H9 (cell line): ENCODE results near the gene PPM1M. TPM values are rescaled to one million over a fixed set of nuclear protein-coding genes. Genes with fewer than 3 reads are reported as not detected.

Source experiments
- DNase-seq: peaks from one replicate; pipeline ENCODE4 v3.0.0-alpha.2; 2017
- H2AFZ ChIP-seq: one replicate; pipeline ENCODE4 v1.6.1; 2013; ENCODE audit warnings: mild to moderate bottlenecking, low read length, control low read depth, moderate library complexity
- H2AK5ac ChIP-seq: 2 replicates; pipeline ENCODE4 v1.6.1; 2013; ENCODE audit warnings: low read length, control low read depth, mixed read lengths; ENCODE audit not compliant: insufficient read length
- H2BK120ac ChIP-seq: one replicate; pipeline ENCODE4 v1.6.1; 2013; ENCODE audit warnings: low read depth, mild to moderate bottlenecking, low read length, control low read depth, inconsistent platforms; ENCODE audit not compliant: poor library complexity, severe bottlenecking
- H2BK12ac ChIP-seq: 2 replicates; pipeline ENCODE4 v1.6.1; 2013; ENCODE audit warnings: low read length, control low read depth, mixed read lengths, low read depth; ENCODE audit not compliant: insufficient read length
- H2BK15ac ChIP-seq: 2 replicates; pipeline ENCODE4 v1.6.1; 2013; ENCODE audit warnings: low read depth, low read length, control low read depth
- H2BK20ac ChIP-seq: one replicate; pipeline ENCODE4 v1.6.1; 2013; ENCODE audit warnings: low read depth, mild to moderate bottlenecking, low read length, control low read depth, inconsistent platforms; ENCODE audit not compliant: poor library complexity, severe bottlenecking
- H2BK5ac ChIP-seq: 2 replicates; pipeline ENCODE4 v1.6.1; 2013; ENCODE audit warnings: low read length, control low read depth, mixed read lengths; ENCODE audit not compliant: insufficient read length
- H3K14ac ChIP-seq: 2 replicates; pipeline ENCODE4 v1.6.1; 2013; ENCODE audit warnings: low read length, control low read depth; ENCODE audit not compliant: insufficient read depth
- H3K18ac ChIP-seq: 2 replicates; pipeline ENCODE4 v1.6.1; 2013; ENCODE audit warnings: low read depth, mild to moderate bottlenecking, mixed read lengths, low read length, control low read depth; ENCODE audit not compliant: insufficient read length
- H3K23ac ChIP-seq: 2 replicates; pipeline ENCODE4 v1.6.1; 2013; ENCODE audit warnings: low read length, control low read depth, mixed read lengths, low read depth; ENCODE audit not compliant: insufficient read length
- H3K23me2 ChIP-seq: 2 replicates; pipeline ENCODE4 v1.6.1; 2013; ENCODE audit warnings: low read depth, mild to moderate bottlenecking, mixed read lengths, low read length, control low read depth; ENCODE audit not compliant: insufficient read length, poor library complexity, severe bottlenecking
- H3K27ac ChIP-seq: 2 replicates; pipeline ENCODE4 v1.5.1; 2013; ENCODE audit warnings: low read length, control low read depth, mixed read lengths, low read depth; ENCODE audit not compliant: insufficient read length
- H3K27me3 ChIP-seq: 2 replicates; pipeline ENCODE4 v1.6.1; 2013; ENCODE audit warnings: low read length, control low read depth, inconsistent platforms; ENCODE audit not compliant: insufficient read depth
- H3K4ac ChIP-seq: 2 replicates; pipeline ENCODE4 v1.6.1; 2013; ENCODE audit warnings: low read depth, mild to moderate bottlenecking, control low read depth, inconsistent platforms, low read length, moderate library complexity
- H3K4me1 ChIP-seq: 2 replicates; pipeline ENCODE4 v1.6.1; 2013; ENCODE audit warnings: low read length, control low read depth, inconsistent platforms; ENCODE audit not compliant: insufficient read depth
- H3K4me2 ChIP-seq: 2 replicates; pipeline ENCODE4 v1.6.1; 2013; ENCODE audit warnings: low read length, control low read depth, mixed read lengths; ENCODE audit not compliant: insufficient read length, insufficient read depth
- H3K56ac ChIP-seq: 2 replicates; pipeline ENCODE4 v1.6.1; 2013; ENCODE audit warnings: low read depth, mild to moderate bottlenecking, mixed read lengths, low read length, control low read depth; ENCODE audit not compliant: insufficient read length
- H3K79me1 ChIP-seq: 2 replicates; pipeline ENCODE4 v1.6.1; 2013; ENCODE audit warnings: low read depth, mild to moderate bottlenecking, moderate library complexity, low read length, control low read depth, inconsistent platforms; ENCODE audit not compliant: insufficient read depth, poor library complexity, severe bottlenecking
- H3K79me2 ChIP-seq: 2 replicates; pipeline ENCODE4 v1.6.1; 2013; ENCODE audit warnings: low read length, control low read depth, inconsistent platforms; ENCODE audit not compliant: insufficient read depth
- H3K9ac ChIP-seq: 2 replicates; pipeline ENCODE4 v1.6.1; 2013; ENCODE audit warnings: low read length, control low read depth, mixed read lengths; ENCODE audit not compliant: insufficient read length; ENCODE audit errors: extremely low read depth
- H3K9me3 ChIP-seq: one replicate; pipeline ENCODE4 v1.6.1; 2013; ENCODE audit warnings: low read depth, low read length, inconsistent platforms; ENCODE audit not compliant: control insufficient read depth
- H3T11ph ChIP-seq: one replicate; pipeline ENCODE4 v1.6.1; 2013; ENCODE audit warnings: mild to moderate bottlenecking, low read length, control low read depth, inconsistent platforms
- H4K20me1 ChIP-seq: one replicate; pipeline ENCODE4 v1.6.1; 2013; ENCODE audit not compliant: control insufficient read depth, insufficient read length, insufficient read depth
- H4K5ac ChIP-seq: 2 replicates; pipeline ENCODE4 v1.6.1; 2013; ENCODE audit warnings: low read depth, mild to moderate bottlenecking, mixed read lengths, low read length, control low read depth; ENCODE audit not compliant: insufficient read length
- H4K8ac ChIP-seq: replicated peaks from 2 replicates; pipeline ENCODE4 v1.6.1; 2013; ENCODE audit warnings: low read length, control low read depth, mixed read lengths, low read depth; ENCODE audit not compliant: insufficient read length
- H4K91ac ChIP-seq: 2 replicates; pipeline ENCODE4 v1.6.1; 2013; ENCODE audit warnings: low read depth, mild to moderate bottlenecking, moderate library complexity, mixed read lengths, low read length, control low read depth; ENCODE audit not compliant: insufficient read length
- H3K27ac Mint-ChIP-seq, 3 experiments: 2 replicates in 2 of 3; 3 replicates in 1 of 3; pipeline ENCODE4 v1.8.0; 2020 to 2021; ENCODE audit warnings: mixed read lengths in 3 of 3, mild to moderate bottlenecking in 1 of 3, moderate library complexity in 1 of 3
- H3K27me3 Mint-ChIP-seq: 2 replicates; pipeline ENCODE4 v1.8.0; 2021; ENCODE audit warnings: low read depth, mild to moderate bottlenecking, moderate library complexity, mixed read lengths
- H3K36me3 Mint-ChIP-seq, 3 experiments: 2 replicates in 2 of 3; 3 replicates in 1 of 3; pipeline ENCODE4 v1.8.0; 2020 to 2021; ENCODE audit warnings: low read depth in 3 of 3, mixed read lengths in 3 of 3; ENCODE audit not compliant: insufficient read depth in 1 of 3
- H3K4me1 Mint-ChIP-seq, 2 experiments: 2 replicates each; pipeline ENCODE4 v1.8.0; 2020; ENCODE audit warnings: mixed read lengths in 2 of 2
- H3K4me3 Mint-ChIP-seq, 2 experiments: 2 replicates in 1 of 2; 3 replicates in 1 of 2; pipeline ENCODE4 v1.8.0; 2020 to 2021; ENCODE audit warnings: mild to moderate bottlenecking in 2 of 2, mixed read lengths in 2 of 2, moderate library complexity in 1 of 2
- H3K9me3 Mint-ChIP-seq, 2 experiments: 2 replicates in 1 of 2; 3 replicates in 1 of 2; pipeline ENCODE4 v1.8.0; 2020; ENCODE audit warnings: mild to moderate bottlenecking in 2 of 2, mixed read lengths in 2 of 2, moderate library complexity in 1 of 2
- WGBS: extraction: QIAGEN DNeasy Blood & Tissue Kit; methylation state at CpG from one replicate; pipeline ENCODE4 v1.1.7; 2013; ENCODE audit warnings: missing lambda C conversion rate, low lambda C conversion rate, mixed read lengths; ENCODE audit not compliant: insufficient read length; ENCODE audit errors: extremely low coverage; 5-methylcytosine and 5-hydroxymethylcytosine counted together
- total RNA-seq: library from RNA; stranded (reverse); gene quantifications from 2 replicates; pipeline ENCODE4 v1.2.1, GENCODE V29; 2021
- TF ChIP-seq, protein P1 (sequence below): fragments of 200-600 bp; sonication (generic); conservative IDR thresholded peaks from 3 replicates; pipeline ENCODE4 v1.8.0; 2021; ENCODE audit warnings: antibody characterized with exemption, mild to moderate bottlenecking

Gene PPM1M
- total RNA-seq, 1 experiment from 2014 or later, result 7.4 TPM

DNA sequence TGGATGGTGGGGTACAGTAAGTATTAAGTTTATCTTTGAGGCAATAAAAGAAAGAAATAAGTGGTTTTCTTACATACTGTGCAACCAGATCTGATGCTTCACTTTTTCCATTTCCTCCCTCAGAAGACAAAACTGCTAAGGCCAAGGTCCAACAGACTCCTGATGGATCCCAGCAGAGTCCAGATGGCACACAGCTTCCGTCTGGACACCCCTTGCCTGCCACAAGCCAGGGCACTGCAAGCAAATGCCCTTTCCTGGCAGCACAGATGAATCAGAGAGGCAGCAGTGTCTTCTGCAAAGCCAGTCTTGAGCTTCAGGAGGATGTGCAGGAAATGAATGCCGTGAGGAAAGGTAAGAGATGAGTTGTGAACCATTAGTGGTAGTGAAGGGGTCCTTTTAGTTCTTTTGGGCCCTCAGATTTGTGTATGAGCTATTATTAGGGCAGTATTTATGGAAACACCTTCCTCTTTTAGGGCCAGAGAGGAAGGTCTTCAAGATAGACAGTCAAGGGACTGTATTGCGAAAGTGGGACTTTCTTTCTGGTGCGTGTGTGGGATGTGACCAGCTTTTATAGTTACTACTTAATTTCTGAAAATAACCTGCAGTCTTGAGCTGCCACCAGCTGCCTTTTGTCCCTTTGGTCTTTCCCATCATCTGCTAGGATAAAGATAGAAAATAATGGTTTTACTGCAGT is 43.0 kb upstream of the PPM1M start:
- no peak overlapping the region for H3K4me3 Mint-ChIP-seq
- Histone ChIP-seq H3K27ac (no peak overlapping the region), H3K9me3 (no peaks in the 10 kb centered on the region)

More for the DNA sequence above, 43.0 kb upstream of the PPM1M start:
- H3K9me3 Mint-ChIP-seq, result no peaks in the 10 kb centered on the region
- H2BK12ac ChIP-seq, result no peak overlapping the region
- no peak overlapping the region for H2BK15ac ChIP-seq
- H4K8ac ChIP-seq, result no peak overlapping the region
- no peak overlapping the region for H3K56ac ChIP-seq
- no peaks in the 10 kb centered on the region for H3K27me3 ChIP-seq
- H3K4me2 ChIP-seq, result no peak overlapping the region
- WGBS, result no CpG with 5 or more reads among the region's 4 CpGs
- H3K23me2 ChIP-seq, result peaks cover 7% of the 10 kb centered on the region
- no peaks in the 10 kb centered on the region for H3K27me3 Mint-ChIP-seq
- H3K4me1 ChIP-seq, result no peaks in the 10 kb centered on the region
- no peak overlapping the region for H2AK5ac ChIP-seq
- TF ChIP-seq, protein P1, sequence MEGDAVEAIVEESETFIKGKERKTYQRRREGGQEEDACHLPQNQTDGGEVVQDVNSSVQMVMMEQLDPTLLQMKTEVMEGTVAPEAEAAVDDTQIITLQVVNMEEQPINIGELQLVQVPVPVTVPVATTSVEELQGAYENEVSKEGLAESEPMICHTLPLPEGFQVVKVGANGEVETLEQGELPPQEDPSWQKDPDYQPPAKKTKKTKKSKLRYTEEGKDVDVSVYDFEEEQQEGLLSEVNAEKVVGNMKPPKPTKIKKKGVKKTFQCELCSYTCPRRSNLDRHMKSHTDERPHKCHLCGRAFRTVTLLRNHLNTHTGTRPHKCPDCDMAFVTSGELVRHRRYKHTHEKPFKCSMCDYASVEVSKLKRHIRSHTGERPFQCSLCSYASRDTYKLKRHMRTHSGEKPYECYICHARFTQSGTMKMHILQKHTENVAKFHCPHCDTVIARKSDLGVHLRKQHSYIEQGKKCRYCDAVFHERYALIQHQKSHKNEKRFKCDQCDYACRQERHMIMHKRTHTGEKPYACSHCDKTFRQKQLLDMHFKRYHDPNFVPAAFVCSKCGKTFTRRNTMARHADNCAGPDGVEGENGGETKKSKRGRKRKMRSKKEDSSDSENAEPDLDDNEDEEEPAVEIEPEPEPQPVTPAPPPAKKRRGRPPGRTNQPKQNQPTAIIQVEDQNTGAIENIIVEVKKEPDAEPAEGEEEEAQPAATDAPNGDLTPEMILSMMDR, result no peak
- no peak for DNase-seq
- H2BK20ac ChIP-seq, result no peak overlapping the region
- no peak overlapping the region for H3K14ac ChIP-seq
- no peaks in the 10 kb centered on the region for H4K20me1 ChIP-seq
- H3K9ac ChIP-seq, result no peak overlapping the region
- H3K18ac ChIP-seq, result no peak overlapping the region
- H4K5ac ChIP-seq, result no peak overlapping the region
- no peak overlapping the region for H3K4ac ChIP-seq
- peaks cover 13 to 14% of the 10 kb centered on the region in 2 experiments for H3K4me1 Mint-ChIP-seq
- H3K23ac ChIP-seq, result no peak overlapping the region
- no peak overlapping the region for H3T11ph ChIP-seq
- H3K36me3 Mint-ChIP-seq, result peaks cover 38 to 81% (median 76%) of the 10 kb centered on the region in 3 experiments; a peak in 6 of 7 replicates
- H4K91ac ChIP-seq, result no peak overlapping the region
- no peak overlapping the region for H2AFZ ChIP-seq
- H2BK5ac ChIP-seq, result no peak overlapping the region
- H3K79me2 ChIP-seq, result no peaks in the 10 kb centered on the region
- no peak overlapping the region for H2BK120ac ChIP-seq
- H3K27ac Mint-ChIP-seq, result peak overlapping the region in 2 of 3 experiments; percentile 30 to 87; a peak in 2 of 7 replicates
- no peaks in the 10 kb centered on the region for H3K79me1 ChIP-seq
